Lung (tissue), 12 donors: ENCODE results near the gene XRCC4. TPM values are rescaled to one million over a fixed set of nuclear protein-coding genes. Genes with fewer than 3 reads are reported as not detected.

ENCODE experiments used
- ATAC-seq: fragments of 200-7000 bp; cut with Tn5 transposase; one replicate; pipeline ENCODE4 v1.9.1; 2020; ENCODE audit warnings: moderate number of reproducible peaks; ENCODE audit not compliant: insufficient read depth, low FRiP score
- DNase-seq, 3 donors: peaks; one replicate each; pipeline ENCODE4 v3.0.0-alpha.2; 2013 to 2017
- H3K27ac ChIP-seq, 2 donors: one replicate each; pipeline ENCODE4 v1.5.1; 2013; ENCODE audit warnings: mild to moderate bottlenecking in 2 of 2, moderate library complexity in 2 of 2, control low read depth in 1 of 2, inconsistent platforms in 1 of 2, low read depth in 1 of 2, low read length in 1 of 2
- H3K27me3 ChIP-seq, 3 donors: one replicate each; pipeline ENCODE4 v1.5.1; 2013; ENCODE audit warnings: low read length in 2 of 3; ENCODE audit not compliant: control insufficient read depth in 3 of 3, insufficient read depth in 3 of 3
- H3K36me3 ChIP-seq, 4 donors: one replicate each; pipeline ENCODE4 v1.5.1; 2013; ENCODE audit warnings: low read length in 4 of 4, mild to moderate bottlenecking in 1 of 4, moderate library complexity in 1 of 4; ENCODE audit not compliant: control insufficient read depth in 4 of 4, insufficient read depth in 4 of 4
- H3K4me1 ChIP-seq, 5 donors: one replicate each; pipeline ENCODE4 v1.5.1; 2013; ENCODE audit warnings: low read length in 5 of 5, mild to moderate bottlenecking in 2 of 5, moderate library complexity in 1 of 5; ENCODE audit not compliant: control insufficient read depth in 5 of 5, insufficient read depth in 5 of 5
- H3K4me3 ChIP-seq: one replicate; pipeline ENCODE4 v1.5.1; 2013; ENCODE audit warnings: mild to moderate bottlenecking, control low read depth, moderate library complexity
- H3K9ac ChIP-seq, 2 donors: one replicate each; pipeline ENCODE4 v1.5.1; 2013; ENCODE audit warnings: low read length in 2 of 2, control low read depth in 1 of 2; ENCODE audit not compliant: insufficient read depth in 1 of 2
- H3K9me3 ChIP-seq, 4 donors: one replicate each; pipeline ENCODE4 v1.5.1; 2013; ENCODE audit warnings: low read length in 3 of 4, mild to moderate bottlenecking in 1 of 4, moderate library complexity in 1 of 4; ENCODE audit not compliant: control insufficient read depth in 4 of 4, insufficient read depth in 3 of 4
- CTCF ChIP-seq: IDR thresholded peaks from 2 replicates; pipeline ENCODE4 v1.5.1; 2012; ENCODE audit warnings: mild to moderate bottlenecking; ENCODE audit errors: control extremely low read depth, extremely low read depth
- WGBS, 2 donors: extraction: QIAGEN DNeasy Blood & Tissue Kit; methylation state at CpG; one replicate each; pipeline ENCODE4 v1.1.7; 2013; 5-methylcytosine and 5-hydroxymethylcytosine counted together
- polyA plus RNA-seq, 2 donors: library from polyadenylated mRNA; stranded (reverse); fragments of 200-250 nt; gene quantifications; one replicate each; pipeline ENCODE4 v1.2.1, GENCODE V29; 2013
- total RNA-seq, 2 donors: library from RNA; depleted of rRNA in 1 of 2; stranded (reverse); fragments of >200 nt in 1 of 2; gene quantifications; one replicate each; pipeline ENCODE4 v1.2.1, GENCODE V29; 2014 to 2021
- donor health status: control.
- donor health status: control.
- donor health status: Bipolar disorder and iron deficiency.
- donor health status: healthy.
- donor health status: DM: yes; HTN: yes; CAD: no.

XRCC4 gene
- total and polyA plus RNA-seq, 4 donors = 3.8 to 10.7 (median 8.4) TPM

- Histone ChIP-seq H3K36me3 (no peaks in the 10 kb centered on the region), H3K4me1 (no peaks in the 10 kb centered on the region), H3K27me3 (no peaks in the 10 kb centered on the region), H3K4me3 (no peak overlapping the region), H3K9me3 (peaks cover 0 to 1% (median 0%) of the 10 kb centered on the region in 4 donors), H3K27ac (no peak overlapping the region), H3K9ac (no peak overlapping the region)
- WGBS, 2 donors = 55 to 56% methylated on average over 2 of the region's 2 CpGs
- ATAC-seq (no peak), DNase-seq (no peak)
- TF ChIP-seq CTCF = no peak
Measured at GRCh38 chr5:83085106-83085505, 7.8 kb downstream of the XRCC4 start.

- TF ChIP-seq CTCF = no peak
- ATAC-seq = no peak
- H3K27ac ChIP-seq = no peak overlapping the region
- 98 to 100% methylated on average over 3 of the region's 3 CpGs for WGBS, 2 donors
- no peak overlapping the region for H3K4me3 ChIP-seq
- H3K9ac ChIP-seq = no peak overlapping the region
- H3K36me3 ChIP-seq = no peaks in the 10 kb centered on the region
- no peak for DNase-seq
- H3K27me3 ChIP-seq = no peaks in the 10 kb centered on the region
- H3K9me3 ChIP-seq = peaks cover 0 to 8% (median 2%) of the 10 kb centered on the region in 4 donors
- no peaks in the 10 kb centered on the region for H3K4me1 ChIP-seq
Measured at GRCh38 chr5:83090169-83090568, 12.8 kb downstream of the XRCC4 start.

GRCh38 chr5:83092619-83093018, 15.3 kb downstream of the XRCC4 start:
- Histone ChIP-seq H3K4me3 (no peak overlapping the region), H3K9me3 (peaks cover 0 to 8% (median 2%) of the 10 kb centered on the region in 4 donors), H3K9ac (no peak overlapping the region), H3K4me1 (peaks cover 0 to 2% (median 0%) of the 10 kb centered on the region in 5 donors), H3K36me3 (no peaks in the 10 kb centered on the region), H3K27me3 (no peaks in the 10 kb centered on the region), H3K27ac (no peak overlapping the region)
- DNase-seq (no peak), ATAC-seq (no peak)
- TF ChIP-seq CTCF = no peak
- 84 to 90% methylated on average over 2 of the region's 2 CpGs for WGBS, 2 donors

- no peak for ATAC-seq
- WGBS, 2 donors = 97 to 98% methylated on average over 4 of the region's 4 CpGs
Measured at GRCh38 chr5:83093692-83094091, 16.3 kb downstream of the XRCC4 start.

More at GRCh38 chr5:83093692-83094091, 16.3 kb downstream of the XRCC4 start:
- Histone ChIP-seq H3K27ac (no peak overlapping the region), H3K4me3 (no peak overlapping the region), H3K27me3 (no peaks in the 10 kb centered on the region), H3K4me1 (peaks cover 0 to 8% (median 5%) of the 10 kb centered on the region in 5 donors), H3K36me3 (no peaks in the 10 kb centered on the region), H3K9me3 (peaks cover 0 to 8% (median 2%) of the 10 kb centered on the region in 4 donors), H3K9ac (no peak overlapping the region)
- no peak for DNase-seq
- TF ChIP-seq CTCF = no peak
